Stimulated activated CD8-positive, alpha-beta memory T cell treated with anti-CD3 and anti-CD28 coated beads, Interleukin-4, amount 100 ng/mL, for 1 hour (primary cell): ENCODE measurements around the gene FGF18.

Source experiments
- DNase-seq, 2 donors: peaks; one replicate each; pipeline ENCODE4 v3.0.0-alpha.2; 2020; ENCODE audit warnings: low read depth in 2 of 2, low spot score in 1 of 2

FGF18 gene

DNA sequence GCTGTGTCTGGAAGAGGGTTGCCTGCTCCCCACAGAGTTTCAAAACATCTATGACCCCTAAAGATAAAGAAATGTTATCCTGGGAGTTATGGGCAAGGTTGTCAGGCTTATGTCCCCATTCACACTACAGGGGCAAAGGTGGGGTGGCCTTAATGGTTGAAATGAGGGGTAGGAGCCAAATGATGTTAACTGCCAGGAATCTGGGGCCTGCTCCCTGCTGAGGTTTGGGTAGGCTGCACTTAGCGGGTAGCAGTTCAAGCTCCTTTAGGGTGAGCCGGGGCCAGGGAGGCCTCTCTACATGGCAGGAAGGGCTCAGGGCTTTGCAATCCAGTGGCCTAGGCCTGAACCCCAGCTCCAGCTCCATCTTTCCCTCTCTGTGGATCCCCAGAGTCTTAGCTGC lies 3.0 kb downstream of the FGF18 start:
- DNase-seq, result no peak

DNA sequence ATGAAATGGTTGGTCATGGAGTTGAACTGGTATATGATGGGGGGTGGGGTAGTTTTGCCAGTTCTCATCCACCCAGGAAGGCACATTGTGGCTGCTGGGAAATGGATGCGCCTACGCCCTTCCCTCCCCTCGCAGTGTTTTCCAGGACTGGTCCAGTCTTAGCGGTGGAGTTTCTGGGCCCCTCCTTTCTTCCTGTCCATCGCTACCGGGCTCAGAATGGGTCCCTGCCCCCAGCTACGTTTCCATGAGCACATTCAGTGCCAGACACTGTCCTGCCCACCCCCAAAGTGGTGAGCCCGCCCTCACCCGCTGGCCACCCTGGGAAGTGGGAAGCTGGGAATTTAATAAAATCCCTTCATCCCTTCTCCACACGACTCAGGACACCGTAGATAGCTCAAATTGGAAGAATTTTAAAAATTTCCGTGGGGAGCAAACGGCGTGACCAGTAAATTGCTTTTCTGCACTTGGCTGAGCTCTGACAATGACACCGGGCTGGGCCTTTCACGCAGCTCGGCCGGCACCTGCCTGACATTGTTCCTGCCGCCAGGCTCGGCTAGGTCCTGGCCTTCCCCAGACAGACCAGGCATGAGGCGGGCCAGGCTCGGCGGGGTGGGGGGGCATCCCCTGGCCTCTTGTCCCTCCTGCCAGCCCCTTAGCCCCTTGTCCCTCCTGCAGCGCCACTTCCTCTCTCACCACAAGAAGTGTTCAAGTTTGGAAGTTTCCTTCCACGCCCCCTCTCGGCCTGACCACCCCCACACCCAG lies 3.6 kb downstream of the FGF18 start:
- no peak for DNase-seq

DNA sequence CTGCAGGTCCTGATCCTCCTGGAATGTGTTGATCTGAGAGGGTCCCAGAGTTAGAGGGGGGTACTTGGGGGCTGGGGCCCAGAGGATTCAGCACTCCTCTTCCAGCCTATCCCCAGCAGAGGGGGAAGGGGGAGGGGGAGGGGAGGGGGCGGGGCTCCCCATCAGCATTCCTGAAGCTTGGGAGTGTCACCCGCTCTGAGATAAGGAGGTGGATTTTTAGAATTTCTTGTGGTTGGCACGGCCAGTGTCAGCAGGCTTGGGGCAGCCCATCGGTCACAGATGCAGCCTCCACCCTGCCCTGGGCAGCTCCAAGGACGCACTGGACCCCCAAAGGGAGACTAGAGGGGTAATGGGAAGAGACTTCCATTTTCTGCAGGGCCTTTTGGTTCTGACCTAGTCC lies 5.3 kb downstream of the FGF18 start:
- no peak for DNase-seq

DNA sequence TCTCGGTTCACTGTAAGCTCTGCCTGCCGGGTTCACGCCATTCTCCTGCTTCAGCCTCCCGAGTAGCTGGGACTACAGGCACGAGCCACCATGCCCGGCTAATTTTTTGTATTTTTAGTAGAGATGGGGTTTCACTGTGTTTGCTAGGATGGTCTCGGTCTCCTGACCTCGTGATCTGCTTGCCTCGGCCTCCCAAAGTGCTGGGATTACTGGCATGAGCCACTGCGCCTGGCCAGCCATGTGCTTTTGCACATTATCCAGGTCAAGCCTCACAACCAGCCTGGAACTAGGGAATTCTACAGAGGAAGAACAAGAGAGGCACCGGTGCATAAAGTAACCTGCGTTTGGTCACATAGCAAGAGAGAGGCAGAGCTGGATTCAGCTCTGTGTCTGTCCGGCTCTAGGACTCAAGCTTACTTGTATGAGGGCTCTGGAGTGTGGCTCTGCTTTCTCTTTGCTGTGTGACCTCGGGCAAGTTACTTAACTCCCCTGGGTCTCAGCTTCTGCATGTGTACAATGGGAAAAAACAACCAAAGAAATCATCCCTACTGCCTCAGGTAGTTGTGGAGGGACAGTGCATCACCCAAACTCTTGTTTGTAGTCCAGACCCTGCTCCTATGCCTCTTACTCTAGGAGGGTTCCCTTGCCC lies 6.3 kb downstream of the FGF18 start:
- DNase-seq, result no peak

DNA sequence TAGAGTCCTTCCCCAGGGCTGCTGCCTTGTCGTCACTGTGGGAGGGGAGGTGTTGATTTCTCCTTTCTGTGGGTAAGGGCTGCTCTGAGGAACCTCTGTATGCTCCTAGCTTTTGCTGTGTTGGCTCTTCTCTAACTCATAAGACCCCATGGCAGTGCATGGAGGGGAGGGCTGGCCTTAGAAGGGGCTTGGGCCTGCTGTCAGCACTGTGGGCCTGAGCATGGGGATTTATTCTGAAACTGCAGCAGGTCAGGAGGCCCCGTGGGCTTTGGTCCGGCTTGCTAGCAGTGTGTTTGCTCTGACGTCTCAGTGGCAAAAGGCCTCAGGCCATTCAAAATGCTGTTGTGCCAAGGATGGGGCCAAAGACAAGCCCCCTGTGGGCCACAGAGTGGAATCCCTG lies 6.8 kb downstream of the FGF18 start:
- DNase-seq, result no peak

DNA sequence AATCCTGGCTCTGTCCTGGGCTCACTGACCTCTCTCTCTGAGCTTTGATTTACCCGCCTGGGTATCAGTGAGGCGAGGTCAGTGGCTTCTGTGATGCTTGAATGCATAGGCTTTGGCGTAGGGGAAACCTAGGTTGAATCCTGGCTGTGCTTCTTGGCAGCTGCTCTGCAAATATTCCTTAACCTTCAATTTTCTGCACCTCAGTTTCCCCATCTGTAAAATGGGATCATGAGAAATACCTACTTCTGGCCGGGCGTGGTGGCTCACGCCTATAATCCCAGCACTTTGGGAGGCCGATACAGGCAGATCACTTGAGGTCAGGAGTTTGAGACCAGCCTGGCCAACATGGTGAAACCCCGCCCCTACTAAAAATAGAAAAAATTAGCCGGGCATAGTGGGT lies 7.2 kb downstream of the FGF18 start:
- DNase-seq, result no peak

DNA sequence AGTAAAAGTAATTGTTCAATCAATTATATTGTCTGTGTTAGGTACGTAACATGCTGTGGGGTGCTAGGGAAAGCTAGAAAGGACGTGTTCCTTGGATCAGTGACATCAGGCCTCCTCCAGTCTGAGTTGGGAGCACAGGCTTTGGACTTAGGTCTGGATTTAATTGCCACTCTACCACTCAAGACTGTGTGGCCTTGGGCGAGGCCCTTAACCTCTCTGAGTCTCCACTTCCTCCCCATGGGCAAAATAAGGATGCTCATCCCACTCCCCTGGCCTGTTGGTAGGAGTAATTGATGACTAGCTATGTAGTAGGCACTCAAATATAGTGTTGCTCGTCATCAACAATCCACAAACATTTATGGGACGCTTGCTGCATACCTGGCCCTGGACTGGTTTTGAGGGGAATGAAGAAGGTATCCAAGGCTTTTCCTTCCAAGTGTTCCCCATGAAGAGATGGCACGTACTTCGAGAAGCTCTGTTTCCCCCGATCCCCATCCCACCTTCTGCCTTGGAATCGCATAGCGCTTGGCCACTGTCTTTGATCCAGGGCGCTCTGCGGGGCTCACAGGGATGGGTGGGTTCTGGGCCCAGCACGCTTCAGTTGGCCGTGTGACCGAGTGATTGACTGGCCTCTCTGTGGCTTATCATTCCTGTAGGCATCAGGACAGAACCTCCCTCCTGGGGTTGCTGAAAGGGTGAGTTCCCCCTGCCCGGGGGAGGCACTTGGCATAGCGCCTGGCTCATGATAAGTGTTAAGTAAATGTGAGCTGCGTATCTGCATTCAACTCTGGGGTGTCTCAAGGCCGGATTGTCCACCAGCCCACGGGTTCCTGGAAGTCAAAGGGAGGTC lies 8.1 kb downstream of the FGF18 start:
- no peak for DNase-seq

DNA sequence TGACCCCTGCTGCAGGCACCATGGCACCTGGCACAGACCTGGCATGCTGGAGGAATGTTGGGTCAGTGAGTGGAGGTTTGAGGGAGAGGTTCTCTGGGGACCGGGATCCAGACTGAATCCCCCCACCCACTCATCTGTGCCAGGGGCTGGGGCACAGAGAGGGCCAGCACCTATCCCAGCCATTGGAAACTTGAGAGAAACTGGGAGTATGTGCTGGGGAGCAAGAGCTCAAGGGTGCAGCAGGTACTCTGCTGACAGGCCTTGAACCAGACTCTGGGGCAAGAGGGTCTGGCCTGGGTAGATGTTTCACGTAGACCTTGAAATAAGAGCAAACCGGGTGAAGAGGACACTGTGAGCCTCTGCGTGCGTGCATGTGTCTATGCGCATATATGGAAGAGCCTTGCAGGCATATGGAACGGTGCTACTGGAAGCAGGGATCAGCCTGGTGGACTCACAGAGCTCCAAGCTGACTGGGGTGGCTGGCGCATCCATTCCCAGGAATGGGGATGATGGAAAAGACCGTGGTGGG lies 8.8 kb downstream of the FGF18 start:
- DNase-seq, result no peak

DNA sequence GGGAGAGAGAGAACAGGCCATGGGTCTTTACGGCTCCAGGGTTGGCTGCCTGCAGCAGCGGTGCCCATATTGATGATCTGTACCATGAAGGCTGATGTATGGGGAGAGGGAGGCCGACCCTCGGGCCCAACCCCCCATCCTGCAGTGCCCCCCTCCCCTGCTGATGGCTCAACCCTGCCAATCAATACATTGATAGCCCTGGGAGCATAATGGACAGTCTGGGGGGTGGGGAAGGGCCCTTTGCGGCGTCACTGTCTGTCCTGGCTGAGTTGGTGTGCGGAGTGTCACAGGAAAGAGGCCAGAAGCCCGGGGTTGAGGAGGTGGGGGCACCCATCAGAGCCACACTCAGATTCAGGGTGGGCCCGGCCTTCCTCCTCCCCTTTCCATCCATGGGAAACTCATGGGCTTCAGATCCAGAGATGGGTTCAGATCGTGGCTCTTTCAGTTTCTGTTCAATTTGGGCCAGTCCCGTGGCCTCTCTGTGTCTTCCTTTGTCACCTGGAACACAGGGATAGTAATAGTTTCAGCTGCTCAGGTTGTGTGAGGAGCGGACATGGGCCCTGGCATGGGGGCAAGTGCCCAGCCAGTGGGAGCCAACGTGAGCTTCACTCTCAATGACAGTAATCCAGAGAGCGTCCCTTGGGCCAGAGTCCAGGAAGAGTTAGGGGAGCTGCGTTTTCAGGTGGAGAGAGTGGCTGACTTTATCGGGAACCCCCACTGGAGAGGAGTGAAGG lies 9.5 kb downstream of the FGF18 start:
- no peak for DNase-seq

DNA sequence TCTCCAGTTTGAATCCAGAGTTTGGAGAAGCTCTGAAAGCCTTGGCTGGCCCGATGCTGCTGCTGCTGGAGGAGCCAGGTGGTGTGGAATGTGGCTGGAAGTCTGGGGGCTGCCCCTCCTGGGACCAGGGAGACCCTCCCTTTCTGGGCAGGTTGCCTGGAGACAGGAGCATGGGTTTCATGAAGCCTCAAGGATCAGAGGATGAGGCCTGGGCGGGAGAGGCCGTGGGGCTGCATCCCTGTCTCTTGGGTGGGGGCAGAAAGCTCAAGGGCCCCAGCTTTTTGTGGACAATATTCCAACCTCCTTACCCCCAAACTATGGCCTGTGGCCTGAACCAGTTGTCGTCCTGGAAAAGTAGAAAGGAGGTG lies 10.1 kb downstream of the FGF18 start:
- no peak for DNase-seq

DNA sequence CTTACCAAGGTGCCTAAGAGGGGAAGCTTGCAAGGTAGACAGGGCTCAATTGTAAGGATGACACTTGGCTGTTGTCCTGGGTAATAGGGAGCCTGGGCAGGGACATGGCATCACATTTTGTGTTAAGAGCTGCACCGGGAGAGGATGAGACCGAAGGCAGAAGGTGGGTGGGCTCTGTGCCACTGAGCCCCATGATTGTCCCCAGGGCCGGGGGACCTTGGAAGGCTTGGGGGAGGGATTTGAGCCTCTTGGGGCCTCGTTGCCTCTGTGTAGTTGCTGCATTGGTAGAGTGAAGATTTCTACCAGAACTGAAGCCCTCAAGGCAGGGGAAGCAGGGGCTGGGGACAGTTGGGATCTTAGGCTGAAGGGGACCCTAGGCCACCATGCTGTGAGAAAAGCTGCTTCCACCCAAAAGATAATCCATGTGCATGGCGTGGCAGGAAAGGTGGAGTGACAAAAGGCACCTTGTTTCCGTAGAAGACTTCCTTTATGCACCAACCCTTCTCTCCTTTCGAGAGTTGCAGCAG lies 11.9 kb downstream of the FGF18 start:
- no peak for DNase-seq

DNA sequence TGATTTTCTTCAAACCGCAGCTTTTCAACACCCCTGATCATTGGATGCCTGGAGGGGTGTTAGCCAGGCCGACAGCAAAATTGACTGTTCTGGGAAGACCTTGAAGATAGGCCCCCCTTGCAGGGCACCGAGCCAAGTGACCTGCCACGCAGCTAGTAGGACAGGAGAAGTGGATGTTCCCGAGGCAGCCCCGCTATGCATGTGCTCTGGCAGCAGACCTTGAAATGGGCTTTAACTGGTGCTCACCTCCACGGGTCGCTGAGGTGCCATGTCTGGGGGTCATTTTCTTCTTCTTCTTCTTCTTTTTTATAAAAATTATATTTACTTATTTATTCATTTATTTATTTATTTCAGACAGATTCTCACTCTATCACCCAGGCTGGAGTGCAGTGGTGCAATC lies 12.6 kb downstream of the FGF18 start:
- no peak for DNase-seq

DNA sequence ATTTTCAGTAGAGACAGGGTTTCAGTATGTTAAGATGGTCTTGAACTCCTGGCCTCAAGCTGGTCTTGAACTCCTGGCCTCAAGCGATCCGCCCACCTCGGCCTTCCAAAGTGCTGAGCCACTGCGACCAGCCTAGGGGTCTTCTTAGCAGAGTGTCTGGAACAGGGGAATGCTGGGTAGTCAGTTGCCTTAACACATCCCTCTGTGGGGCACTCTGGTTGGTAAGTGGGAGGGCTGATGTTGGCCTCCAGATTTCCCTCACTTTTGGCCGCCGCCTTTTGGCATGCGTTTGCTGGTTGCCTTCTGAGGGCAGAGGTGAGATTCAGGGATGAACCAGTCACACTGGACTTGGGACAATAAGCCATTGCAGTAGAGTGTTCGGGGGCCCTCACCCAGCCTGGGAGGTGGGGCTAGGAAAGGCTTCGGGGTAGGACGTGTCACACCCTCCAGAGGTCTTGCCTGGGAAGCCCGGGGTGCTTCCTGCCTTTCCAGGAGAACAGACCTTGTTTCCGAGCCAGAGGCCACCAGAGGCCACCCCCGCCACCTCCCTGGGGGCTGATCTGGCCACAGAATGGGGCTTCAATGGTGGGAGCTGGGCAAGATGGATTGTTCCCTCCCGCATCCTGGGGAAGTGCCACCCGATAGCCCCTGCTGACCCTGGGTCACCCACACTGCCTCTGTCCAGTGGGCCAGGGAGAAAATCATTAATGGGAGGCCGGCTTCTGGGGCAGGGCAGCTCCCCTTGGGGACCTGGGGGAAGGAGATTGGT lies 13.3 kb downstream of the FGF18 start:
- no peak for DNase-seq

DNA sequence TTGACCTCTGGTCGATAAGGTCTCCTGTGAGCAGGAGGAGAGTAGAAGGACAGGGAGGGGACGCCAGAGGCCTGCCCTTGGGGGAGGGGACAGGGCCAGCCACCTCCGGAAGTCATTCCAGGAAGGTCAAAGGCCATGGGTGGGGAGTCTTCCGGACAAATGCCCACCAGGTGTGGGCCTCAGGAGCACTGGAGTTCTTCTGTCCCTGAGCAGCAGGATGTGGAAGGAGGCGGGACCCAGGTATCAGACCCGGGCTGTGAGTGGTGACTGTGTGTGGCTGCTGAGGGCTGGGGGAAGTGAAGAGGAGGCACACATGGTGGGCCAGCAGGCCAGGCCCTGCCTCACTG lies 13.9 kb downstream of the FGF18 start:
- DNase-seq, result no peak

DNA sequence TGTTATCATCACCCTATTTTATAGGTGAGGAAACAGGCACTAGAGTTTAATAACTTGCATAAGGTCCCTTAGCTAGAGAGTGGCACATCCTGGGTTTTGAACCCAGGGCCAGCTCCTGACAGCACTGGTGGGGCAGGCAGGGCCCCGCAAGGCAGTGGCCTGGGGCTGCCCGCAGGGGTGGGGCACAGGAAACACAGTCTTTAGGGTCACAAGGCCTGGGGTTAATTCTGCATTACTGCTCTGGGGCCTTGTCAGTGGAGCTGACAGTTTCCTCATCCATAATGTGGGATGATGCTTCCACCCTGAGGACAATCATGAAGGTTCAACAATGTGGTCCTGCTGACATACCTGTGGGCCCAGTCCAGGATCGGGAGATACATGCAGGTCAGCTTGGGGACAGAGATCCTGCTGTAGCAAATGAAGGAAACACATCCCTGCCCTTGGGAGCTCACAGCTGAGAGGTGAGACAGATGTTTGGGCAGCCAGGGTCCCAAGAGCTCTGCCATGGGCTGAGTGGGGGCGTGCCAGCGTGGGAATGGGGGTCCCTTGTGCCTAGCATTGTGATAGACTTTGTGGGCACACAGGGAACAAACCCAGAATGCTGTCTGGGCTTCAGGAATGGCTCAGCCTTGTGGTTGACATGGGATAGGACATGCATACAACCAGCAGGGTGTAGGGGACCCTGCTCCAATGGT lies 14.7 kb downstream of the FGF18 start:
- no peak for DNase-seq

DNA sequence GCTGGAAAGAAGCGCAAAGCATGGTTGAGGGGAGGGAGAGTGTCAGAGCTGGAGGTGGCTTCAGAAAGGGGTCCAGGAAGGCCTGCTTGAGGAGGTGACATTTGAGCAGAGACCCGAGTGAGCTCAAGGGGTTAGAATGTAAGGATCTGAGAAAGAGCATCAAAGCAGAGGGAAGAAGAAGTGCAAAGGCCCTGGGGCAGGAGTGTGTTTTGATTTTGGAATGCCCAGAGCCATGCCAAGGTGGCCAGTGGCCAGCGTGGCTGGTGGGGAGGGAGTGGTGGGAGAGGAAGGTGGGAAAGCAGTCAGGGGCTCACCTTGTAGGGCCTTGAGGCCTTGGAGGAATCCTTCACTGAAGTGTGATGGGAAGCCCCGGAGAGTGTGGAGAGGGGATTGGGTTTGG lies 15.4 kb downstream of the FGF18 start:
- DNase-seq, result no peak

DNA sequence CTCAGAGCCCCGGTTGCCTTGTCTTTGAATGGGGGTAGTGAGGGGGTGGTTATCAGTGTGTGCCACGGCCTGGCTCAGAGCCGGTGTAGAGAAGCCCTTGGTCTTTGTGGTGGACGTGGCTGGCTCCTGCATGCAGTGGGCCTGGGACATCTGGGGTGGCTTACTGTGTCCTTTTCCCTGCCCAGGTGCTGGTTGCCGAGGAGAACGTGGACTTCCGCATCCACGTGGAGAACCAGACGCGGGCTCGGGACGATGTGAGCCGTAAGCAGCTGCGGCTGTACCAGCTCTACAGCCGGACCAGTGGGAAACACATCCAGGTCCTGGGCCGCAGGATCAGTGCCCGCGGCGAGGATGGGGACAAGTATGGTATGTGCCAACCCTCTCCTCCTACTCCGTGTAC lies 16.5 kb downstream of the FGF18 start:
- DNase-seq, result no peak

DNA sequence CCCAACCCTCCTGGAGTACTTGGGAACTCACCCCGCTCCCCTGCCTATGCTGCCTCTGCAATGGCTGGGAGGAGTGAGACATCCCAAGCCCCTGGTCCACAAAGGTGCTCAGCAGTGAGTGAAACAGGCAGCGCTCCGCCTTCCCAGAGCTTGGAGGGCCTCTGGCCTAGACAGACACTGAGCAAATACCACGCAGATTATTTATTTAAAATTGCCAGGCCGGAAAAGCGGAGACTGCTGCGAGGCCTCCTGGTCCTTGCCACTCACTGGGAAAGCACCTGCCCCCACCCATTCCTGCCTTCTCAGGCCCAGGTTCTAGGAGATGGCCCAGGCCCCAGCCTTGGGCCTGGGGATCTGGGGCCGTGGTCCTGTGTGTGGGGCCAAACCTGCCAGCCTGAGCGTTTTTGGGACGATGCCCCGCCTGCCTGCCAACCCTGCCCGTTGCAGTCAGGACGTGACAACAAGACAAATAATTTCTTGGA lies 17.4 kb downstream of the FGF18 start:
- DNase-seq, result no peak

DNA sequence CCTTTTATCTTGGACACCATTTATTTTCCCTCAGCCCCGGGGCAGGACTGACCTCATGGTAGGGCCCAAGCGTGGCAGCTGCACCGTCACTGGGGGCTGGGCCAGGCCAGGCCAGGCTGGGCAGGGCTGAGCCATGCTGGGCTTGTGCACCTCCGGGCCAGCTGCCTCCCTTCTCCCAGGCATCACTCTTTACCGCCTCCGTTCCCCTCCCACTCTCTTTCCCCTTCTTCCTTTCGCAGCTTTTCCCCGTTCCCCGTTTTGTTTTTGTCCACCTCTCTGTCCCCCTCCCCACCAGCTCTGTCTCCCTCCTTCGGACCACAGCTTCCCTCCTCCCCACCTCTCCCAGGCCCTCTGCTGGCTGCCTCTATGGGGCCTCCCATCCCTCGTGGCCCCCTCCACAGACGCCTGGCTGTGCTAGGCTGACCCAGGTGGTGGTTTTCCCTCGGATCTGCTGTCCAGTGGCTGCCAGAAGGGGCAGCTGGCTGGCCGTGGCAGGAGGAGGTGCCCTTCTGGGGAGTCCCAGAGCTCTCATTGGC lies 17.9 kb downstream of the FGF18 start:
- DNase-seq, result no peak
